GM12878 (cell line): Measurements from ENCODE around the gene DOLPP1. TPM values are rescaled to one million over a fixed set of nuclear protein-coding genes. Genes with fewer than 3 reads are reported as not detected.
A peak's percentile ranks its signal among the peaks of the same experiment; 100 is the strongest.

ENCODE experiments used
- ASH2L ChIP-seq: fragments of 300-600, 200-600 bp; sonication (generic); IDR thresholded peaks from 2 replicates; pipeline ENCODE4 v1.6.1; 2017; ENCODE audit warnings: low read depth, mild to moderate bottlenecking, borderline replicate concordance
- ATF7 ChIP-seq: fragments of 450-650 bp; IDR thresholded peaks from 2 replicates; pipeline ENCODE4 v1.6.1; 2016; ENCODE audit warnings: low read depth, mild to moderate bottlenecking
- CEBPB ChIP-seq, 2 experiments: fragments of 150-350 bp in 1 of 2; IDR thresholded peaks; 2 replicates each; pipeline ENCODE4 v1.6.1; 2012 to 2014; ENCODE audit warnings: low read depth in 2 of 2, low read length in 2 of 2, borderline replicate concordance in 1 of 2, inconsistent platforms in 1 of 2
- CHD1 ChIP-seq: IDR thresholded peaks from 2 replicates; pipeline ENCODE4 v1.6.1; 2012; ENCODE audit warnings: low read depth, low read length, improper control_type of control experiment
- EGR1 ChIP-seq, 2 experiments: IDR thresholded peaks; 1 replicate in 1 of 2; 2 replicates in 1 of 2; pipeline ENCODE4 v1.6.1; 2011 to 2012; ENCODE audit warnings: low read depth in 2 of 2, low read length in 2 of 2, borderline replicate concordance in 1 of 2, mild to moderate bottlenecking in 1 of 2, moderate library complexity in 1 of 2
- ESRRA ChIP-seq: IDR thresholded peaks from 2 replicates; pipeline ENCODE4 v1.6.1; 2012; ENCODE audit warnings: mild to moderate bottlenecking, low read length, improper control_type of control experiment
- EZH2 ChIP-seq: IDR thresholded peaks from 2 replicates; pipeline ENCODE4 v1.6.1; 2012; ENCODE audit warnings: low read depth, mild to moderate bottlenecking, control low read depth, inconsistent platforms, low read length, borderline replicate concordance; ENCODE audit not compliant: control insufficient read depth
- FOS ChIP-seq: IDR thresholded peaks from 3 replicates; pipeline ENCODE4 v1.6.1; 2011; ENCODE audit warnings: borderline replicate concordance; ENCODE audit not compliant: insufficient read length; ENCODE audit errors: extremely low read depth
- GABPA ChIP-seq: IDR thresholded peaks from 2 replicates; pipeline ENCODE4 v1.6.1; 2014; ENCODE audit warnings: antibody characterized with exemption, low read depth, mild to moderate bottlenecking, inconsistent platforms
- HDAC2 ChIP-seq: fragments of 200-600 bp; sonication (generic); IDR thresholded peaks from 2 replicates; pipeline ENCODE4 v1.6.1; 2017
- IKZF1 ChIP-seq: fragments of 450-650 bp; conservative IDR thresholded peaks from 2 replicates; pipeline ENCODE4 v1.6.1; 2017; ENCODE audit warnings: antibody characterized with exemption, mild to moderate bottlenecking
- KLF5 ChIP-seq: fragments of 450-650 bp; IDR thresholded peaks from 2 replicates; pipeline ENCODE4 v1.6.1; 2014; ENCODE audit warnings: mild to moderate bottlenecking; ENCODE audit not compliant: partially characterized antibody
- MYC ChIP-seq: IDR thresholded peaks from 2 replicates; pipeline ENCODE4 v1.6.1; 2011; ENCODE audit warnings: mild to moderate bottlenecking, low read length, moderate library complexity, inconsistent platforms; ENCODE audit not compliant: insufficient read depth, insufficient replicate concordance, insufficient read length, severe bottlenecking
- NR2C1 ChIP-seq: fragments of 450-650 bp; IDR thresholded peaks from 2 replicates; pipeline ENCODE4 v1.6.1; 2017; ENCODE audit warnings: antibody characterized with exemption, mild to moderate bottlenecking, moderate library complexity
- RB1 ChIP-seq: fragments of 450-650 bp; formaldehyde crosslinking; IDR thresholded peaks from 2 replicates; pipeline ENCODE4 v1.6.1; 2017; ENCODE audit warnings: mild to moderate bottlenecking, borderline replicate concordance
- SMARCA5 ChIP-seq: fragments of 450-650 bp; IDR thresholded peaks from 2 replicates; pipeline ENCODE4 v1.6.1; 2017; ENCODE audit warnings: mild to moderate bottlenecking
- STAT1 ChIP-seq: fragments of 450-650 bp; conservative IDR thresholded peaks from 2 replicates; pipeline ENCODE4 v1.6.1; 2014; ENCODE audit warnings: antibody characterized with exemption, mild to moderate bottlenecking
- SUPT20H ChIP-seq: IDR thresholded peaks from 2 replicates; pipeline ENCODE4 v1.6.1; 2011; ENCODE audit warnings: low read depth, mild to moderate bottlenecking, low read length, moderate library complexity, borderline replicate concordance; ENCODE audit not compliant: control insufficient read depth
- ZNF384 ChIP-seq: IDR thresholded peaks from 2 replicates; pipeline ENCODE4 v1.6.1; 2012; ENCODE audit warnings: low read depth, mild to moderate bottlenecking, low read length, improper control_type of control experiment, borderline replicate concordance
- ZZZ3 ChIP-seq: IDR thresholded peaks from 2 replicates; pipeline ENCODE4 v1.6.1; 2011; ENCODE audit warnings: low read depth; ENCODE audit not compliant: control insufficient read depth, insufficient read length
- polyA plus RNA-seq, 11 experiments: library from polyadenylated mRNA; depleted of rRNA in 4 of 11; unstranded in 6 of 11; stranded (reverse) in 5 of 11; fragments of >200 nt; fragmentation: Nextera tagmentation in 4 of 11; fragmentation: Illumina TruSeq in 1 of 11; extraction: Ambion mirVana in 4 of 11; extraction: Trizol in 1 of 11; gene quantifications; 1 replicate in 1 of 11; 2 replicates in 10 of 11; pipeline versions ENCODE4 v1.2.1 to v1.2.3, GENCODE V29; 2011 to 2016; ENCODE audit warnings: inconsistent platforms in 2 of 11, missing spikeins in 2 of 11, low read depth in 1 of 11
- total RNA-seq, 4 experiments: library from RNA; depleted of rRNA in 3 of 4; stranded (reverse); fragments of >200 nt in 3 of 4; fragmentation: Illumina TruSeq in 1 of 4; extraction: Trizol in 1 of 4; gene quantifications; 2 replicates each; pipeline versions ENCODE4 v1.2.1 to v1.2.3, GENCODE V29; 2013 to 2021
- TF ChIP-seq, protein P1 (sequence below): IDR thresholded peaks from 2 replicates; pipeline ENCODE4 v1.6.1; 2011; ENCODE audit warnings: borderline replicate concordance, low read depth, mild to moderate bottlenecking, moderate library complexity, mixed read lengths, low read length; ENCODE audit not compliant: insufficient read depth; ENCODE audit errors: extremely low read length
- TF ChIP-seq, protein P2 (sequence below): IDR thresholded peaks from 2 replicates; pipeline ENCODE4 v1.6.1; 2012; ENCODE audit warnings: improper control_type of control experiment, low read depth, low read length; ENCODE audit not compliant: insufficient replicate concordance
- TF ChIP-seq, protein P3 (sequence below): fragments of 450-650 bp; IDR thresholded peaks from 2 replicates; pipeline ENCODE4 v1.6.1; 2016; ENCODE audit warnings: mild to moderate bottlenecking

The DOLPP1 gene
- total and polyA plus RNA-seq, 10 of the 15 experiments (the other 5 are each of a cell fraction or from before 2014, with no cell fraction given): 0.76 to 19.9 (median 13.4) TPM

DNA sequence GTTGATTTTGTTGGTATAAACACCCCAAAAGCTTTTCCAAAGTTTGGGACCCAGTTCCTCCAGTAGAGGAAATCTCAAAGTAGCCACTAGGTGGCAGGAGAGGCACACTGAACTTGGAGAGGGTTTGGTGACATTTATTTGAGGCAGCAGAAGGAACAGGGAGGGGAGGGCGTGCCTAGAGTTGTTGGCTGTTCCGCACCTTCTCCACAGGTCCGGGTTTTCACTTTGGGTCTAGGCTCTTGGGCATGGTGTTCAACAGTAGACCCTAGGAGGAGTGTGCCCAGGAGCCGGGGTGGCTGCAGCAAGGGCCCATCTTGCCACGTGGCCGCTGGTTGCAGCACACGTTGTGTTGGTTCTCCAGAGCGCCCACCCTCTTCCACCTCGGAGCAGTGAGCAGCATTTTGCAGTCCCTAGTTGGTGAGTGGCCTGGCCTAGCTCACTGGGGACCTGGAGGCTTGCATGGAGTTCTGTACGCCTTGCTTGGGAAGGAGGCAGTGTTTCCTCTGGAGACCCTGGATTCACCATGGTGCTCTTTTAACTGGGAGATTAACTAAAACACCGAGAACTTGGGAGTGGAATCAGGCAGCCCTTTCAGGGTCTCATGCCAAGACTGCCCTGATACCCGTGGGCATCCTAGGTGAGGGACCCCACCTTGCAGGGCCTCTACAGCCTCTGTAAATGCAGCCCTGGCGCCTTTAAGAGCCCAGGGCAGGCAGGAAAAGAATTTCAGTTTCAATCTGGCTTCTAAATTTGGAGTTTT is 58.5 kb downstream of the DOLPP1 start (continued):
- TF ChIP-seq, protein P1, sequence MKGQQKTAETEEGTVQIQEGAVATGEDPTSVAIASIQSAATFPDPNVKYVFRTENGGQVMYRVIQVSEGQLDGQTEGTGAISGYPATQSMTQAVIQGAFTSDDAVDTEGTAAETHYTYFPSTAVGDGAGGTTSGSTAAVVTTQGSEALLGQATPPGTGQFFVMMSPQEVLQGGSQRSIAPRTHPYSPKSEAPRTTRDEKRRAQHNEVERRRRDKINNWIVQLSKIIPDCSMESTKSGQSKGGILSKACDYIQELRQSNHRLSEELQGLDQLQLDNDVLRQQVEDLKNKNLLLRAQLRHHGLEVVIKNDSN: peak; percentile 11
- TF ChIP-seq EGR1 (IDR thresholded peaks at IDR 0.05; ENCODE audit: borderline replicate concordance in 1 of 2, low read depth in 2 of 2, low read length in 2 of 2) (no peak), IKZF1 (no peak), SMARCA5 (peak; percentile 56; the same call in 1 of the 2 replicates), ZNF384 (no peak), ATF7 (no peak), KLF5 (no peak), SUPT20H (no peak), MYC (peak; percentile 78), ZZZ3 (no peak), NR2C1 (no peak), ASH2L (no peak), STAT1 (no peak), RB1 (no peak; the same call in 1 of the 2 replicates), HDAC2 (no peak), FOS (no peak), ESRRA (0 out of 2 replicates have a peak, but pooled peaks have one; percentile 48), GABPA (no peak), CEBPB (IDR thresholded peaks at IDR 0.05; ENCODE audit: borderline replicate concordance in 1 of 2, low read depth in 2 of 2, low read length in 2 of 2) (no peak), CHD1 (no peak), EZH2 (no peak)
- TF ChIP-seq, protein P2, sequence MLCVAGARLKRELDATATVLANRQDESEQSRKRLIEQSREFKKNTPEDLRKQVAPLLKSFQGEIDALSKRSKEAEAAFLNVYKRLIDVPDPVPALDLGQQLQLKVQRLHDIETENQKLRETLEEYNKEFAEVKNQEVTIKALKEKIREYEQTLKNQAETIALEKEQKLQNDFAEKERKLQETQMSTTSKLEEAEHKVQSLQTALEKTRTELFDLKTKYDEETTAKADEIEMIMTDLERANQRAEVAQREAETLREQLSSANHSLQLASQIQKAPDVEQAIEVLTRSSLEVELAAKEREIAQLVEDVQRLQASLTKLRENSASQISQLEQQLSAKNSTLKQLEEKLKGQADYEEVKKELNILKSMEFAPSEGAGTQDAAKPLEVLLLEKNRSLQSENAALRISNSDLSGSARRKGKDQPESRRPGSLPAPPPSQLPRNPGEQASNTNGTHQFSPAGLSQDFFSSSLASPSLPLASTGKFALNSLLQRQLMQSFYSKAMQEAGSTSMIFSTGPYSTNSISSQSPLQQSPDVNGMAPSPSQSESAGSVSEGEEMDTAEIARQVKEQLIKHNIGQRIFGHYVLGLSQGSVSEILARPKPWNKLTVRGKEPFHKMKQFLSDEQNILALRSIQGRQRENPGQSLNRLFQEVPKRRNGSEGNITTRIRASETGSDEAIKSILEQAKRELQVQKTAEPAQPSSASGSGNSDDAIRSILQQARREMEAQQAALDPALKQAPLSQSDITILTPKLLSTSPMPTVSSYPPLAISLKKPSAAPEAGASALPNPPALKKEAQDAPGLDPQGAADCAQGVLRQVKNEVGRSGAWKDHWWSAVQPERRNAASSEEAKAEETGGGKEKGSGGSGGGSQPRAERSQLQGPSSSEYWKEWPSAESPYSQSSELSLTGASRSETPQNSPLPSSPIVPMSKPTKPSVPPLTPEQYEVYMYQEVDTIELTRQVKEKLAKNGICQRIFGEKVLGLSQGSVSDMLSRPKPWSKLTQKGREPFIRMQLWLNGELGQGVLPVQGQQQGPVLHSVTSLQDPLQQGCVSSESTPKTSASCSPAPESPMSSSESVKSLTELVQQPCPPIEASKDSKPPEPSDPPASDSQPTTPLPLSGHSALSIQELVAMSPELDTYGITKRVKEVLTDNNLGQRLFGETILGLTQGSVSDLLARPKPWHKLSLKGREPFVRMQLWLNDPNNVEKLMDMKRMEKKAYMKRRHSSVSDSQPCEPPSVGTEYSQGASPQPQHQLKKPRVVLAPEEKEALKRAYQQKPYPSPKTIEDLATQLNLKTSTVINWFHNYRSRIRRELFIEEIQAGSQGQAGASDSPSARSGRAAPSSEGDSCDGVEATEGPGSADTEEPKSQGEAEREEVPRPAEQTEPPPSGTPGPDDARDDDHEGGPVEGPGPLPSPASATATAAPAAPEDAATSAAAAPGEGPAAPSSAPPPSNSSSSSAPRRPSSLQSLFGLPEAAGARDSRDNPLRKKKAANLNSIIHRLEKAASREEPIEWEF: no peak
- TF ChIP-seq, protein P3, sequence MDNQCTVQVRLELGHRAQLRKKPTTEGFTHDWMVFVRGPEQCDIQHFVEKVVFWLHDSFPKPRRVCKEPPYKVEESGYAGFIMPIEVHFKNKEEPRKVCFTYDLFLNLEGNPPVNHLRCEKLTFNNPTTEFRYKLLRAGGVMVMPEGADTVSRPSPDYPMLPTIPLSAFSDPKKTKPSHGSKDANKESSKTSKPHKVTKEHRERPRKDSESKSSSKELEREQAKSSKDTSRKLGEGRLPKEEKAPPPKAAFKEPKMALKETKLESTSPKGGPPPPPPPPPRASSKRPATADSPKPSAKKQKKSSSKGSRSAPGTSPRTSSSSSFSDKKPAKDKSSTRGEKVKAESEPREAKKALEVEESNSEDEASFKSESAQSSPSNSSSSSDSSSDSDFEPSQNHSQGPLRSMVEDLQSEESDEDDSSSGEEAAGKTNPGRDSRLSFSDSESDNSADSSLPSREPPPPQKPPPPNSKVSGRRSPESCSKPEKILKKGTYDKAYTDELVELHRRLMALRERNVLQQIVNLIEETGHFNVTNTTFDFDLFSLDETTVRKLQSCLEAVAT: no peak; the same call in 1 of the 2 replicates
